Mesendoderm (in vitro differentiated cells): Measurements from ENCODE around the gene RILPL2.
"Not testable (repeated sequence)": the region's sequence is repeated elsewhere in the genome, so short reads cannot be mapped to it uniquely, and the experiment has no call there.

Experiments used
- DNase-seq: peaks from one replicate; pipeline ENCODE4 v3.0.0; 2013
- H2AK5ac ChIP-seq: 2 replicates; pipeline ENCODE4 v1.6.1; 2013; ENCODE audit warnings: low read length, inconsistent platforms
- H2BK120ac ChIP-seq: 2 replicates; pipeline ENCODE4 v1.6.1; 2013; ENCODE audit warnings: low read depth, mild to moderate bottlenecking, low read length, moderate library complexity, mixed read lengths
- H2BK15ac ChIP-seq: replicated peaks from 2 replicates; pipeline ENCODE4 v1.6.1; 2013; ENCODE audit warnings: low read depth, mild to moderate bottlenecking, moderate library complexity
- H2BK5ac ChIP-seq: 2 replicates; pipeline ENCODE4 v1.6.1; 2013; ENCODE audit warnings: low read length, inconsistent platforms
- H3K18ac ChIP-seq: 2 replicates; pipeline ENCODE4 v1.6.1; 2013; ENCODE audit warnings: mild to moderate bottlenecking, low read length, mixed read lengths
- H3K23ac ChIP-seq: one replicate; pipeline ENCODE4 v1.6.1; 2013; ENCODE audit warnings: low read length
- H3K27ac ChIP-seq: 2 replicates; pipeline ENCODE4 v1.5.1; 2013; ENCODE audit warnings: low read depth, mild to moderate bottlenecking, inconsistent platforms, low read length, moderate library complexity
- H3K27me3 ChIP-seq: 2 replicates; pipeline ENCODE4 v1.6.1; 2013; ENCODE audit warnings: low read length, control low read depth, mild to moderate bottlenecking, inconsistent platforms; ENCODE audit not compliant: insufficient read depth, poor library complexity
- H3K36me3 ChIP-seq: 2 replicates; pipeline ENCODE4 v1.6.1; 2013; ENCODE audit warnings: low read length, inconsistent platforms; ENCODE audit not compliant: control insufficient read depth, insufficient read depth
- H3K4ac ChIP-seq: one replicate; pipeline ENCODE4 v1.6.1; 2013; ENCODE audit warnings: low read depth, mild to moderate bottlenecking, low read length, moderate library complexity
- H3K4me1 ChIP-seq: 2 replicates; pipeline ENCODE4 v1.6.1; 2013; ENCODE audit warnings: low read depth, low read length, inconsistent platforms; ENCODE audit not compliant: control insufficient read depth
- H3K4me2 ChIP-seq: 2 replicates; pipeline ENCODE4 v1.6.1; 2013; ENCODE audit warnings: low read length
- H3K4me3 ChIP-seq: 2 replicates; pipeline ENCODE4 v1.5.1; 2013; ENCODE audit warnings: mild to moderate bottlenecking, low read length
- H3K56ac ChIP-seq: one replicate; pipeline ENCODE4 v1.6.1; 2013; ENCODE audit warnings: low read length
- H3K79me1 ChIP-seq: 2 replicates; pipeline ENCODE4 v1.6.1; 2013; ENCODE audit warnings: low read length, inconsistent platforms
- H3K79me2 ChIP-seq: 2 replicates; pipeline ENCODE4 v1.6.1; 2013; ENCODE audit warnings: mild to moderate bottlenecking, low read length; ENCODE audit not compliant: control insufficient read depth, insufficient read depth
- H3K9ac ChIP-seq: 2 replicates; pipeline ENCODE4 v1.6.1; 2013; ENCODE audit warnings: low read length, inconsistent platforms
- H4K5ac ChIP-seq: one replicate; pipeline ENCODE4 v1.6.1; 2013; ENCODE audit warnings: low read length
- H4K8ac ChIP-seq: one replicate; pipeline ENCODE4 v1.6.1; 2013; ENCODE audit warnings: low read depth, mild to moderate bottlenecking, control low read depth, low read length, moderate library complexity
- WGBS: extraction: QIAGEN DNeasy Blood & Tissue Kit; methylation state at CpG from one replicate; pipeline ENCODE4 v1.1.7; 2013; ENCODE audit warnings: low lambda C conversion rate, missing lambda C conversion rate; ENCODE audit not compliant: insufficient coverage; ENCODE audit errors: extremely low coverage; 5-methylcytosine and 5-hydroxymethylcytosine counted together

Gene RILPL2

GRCh38 chr12:123435636-123436016 lies 858 bp downstream of the RILPL2 start:
- no peak overlapping the region for H3K4me3 ChIP-seq
- no peak overlapping the region for H4K5ac ChIP-seq
- no peak overlapping the region for H2BK15ac ChIP-seq
- no peak overlapping the region for H2BK120ac ChIP-seq
- no peak for DNase-seq
- H3K4ac ChIP-seq: no peak overlapping the region
- peak overlapping the region; percentile 71 for H3K9ac ChIP-seq
- H3K56ac ChIP-seq: peak overlapping the region; percentile 89
- H3K4me2 ChIP-seq: peak overlapping the region; percentile 99
- no peak overlapping the region for H3K18ac ChIP-seq
- H3K79me1 ChIP-seq: no peaks in the 10 kb centered on the region
- H3K23ac ChIP-seq: no peak overlapping the region
- WGBS: no CpG with 5 or more reads among the region's 5 CpGs
- H3K4me1 ChIP-seq: no peaks in the 10 kb centered on the region
- H4K8ac ChIP-seq: no peak overlapping the region
- no peaks in the 10 kb centered on the region for H3K36me3 ChIP-seq
- H3K27me3 ChIP-seq: no peaks in the 10 kb centered on the region
- no peak overlapping the region for H3K27ac ChIP-seq
- no peaks in the 10 kb centered on the region for H3K79me2 ChIP-seq
- no peak overlapping the region for H2BK5ac ChIP-seq
- no peak overlapping the region for H2AK5ac ChIP-seq

- Histone ChIP-seq H3K27me3 (no peaks in the 10 kb centered on the region), H4K5ac (no peak overlapping the region), H3K27ac (no peak overlapping the region), H3K18ac (no peak overlapping the region), H3K23ac (no peak overlapping the region), H3K79me1 (no peaks in the 10 kb centered on the region), H3K4me1 (no peaks in the 10 kb centered on the region), H3K4ac (no peak overlapping the region), H3K56ac (no peak overlapping the region), H3K9ac (no peak overlapping the region), H2AK5ac (no peak overlapping the region), H3K36me3 (no peaks in the 10 kb centered on the region), H3K79me2 (no peaks in the 10 kb centered on the region), H2BK120ac (no peak overlapping the region), H3K4me2 (no peak overlapping the region), H4K8ac (no peak overlapping the region), H2BK15ac (no peak overlapping the region), H2BK5ac (no peak overlapping the region), H3K4me3 (no peak overlapping the region)
- no peak for DNase-seq
- WGBS: no CpG with 5 or more reads among the region's 6 CpGs
Measured at GRCh38 chr12:123433615-123434014, 2.9 kb downstream of the RILPL2 start.

- H3K27ac ChIP-seq, H3K4me1 ChIP-seq, DNase-seq, H3K4me2 ChIP-seq, H3K18ac ChIP-seq, H3K79me2 ChIP-seq, H2BK5ac ChIP-seq, H3K79me1 ChIP-seq, H4K8ac ChIP-seq, H3K9ac ChIP-seq, H2AK5ac ChIP-seq, H3K27me3 ChIP-seq, H3K23ac ChIP-seq, H2BK15ac ChIP-seq, H3K4ac ChIP-seq, H2BK120ac ChIP-seq, H3K36me3 ChIP-seq, H4K5ac ChIP-seq, H3K56ac ChIP-seq, H3K4me3 ChIP-seq: not testable (repeated sequence)
- WGBS: no CpG with 5 or more reads among the region's 15 CpGs
Measured at GRCh38 chr12:123431951-123432817, 4.3 kb downstream of the RILPL2 start.

GRCh38 chr12:123429101-123429500 lies 7.4 kb downstream of the RILPL2 start:
- not testable (repeated sequence) for H3K4me2 ChIP-seq, H3K4ac ChIP-seq
- no CpG with 5 or more reads among the region's 8 CpGs for WGBS

GRCh38 chr12:123428591-123428990 lies 7.9 kb downstream of the RILPL2 start:
- H3K56ac ChIP-seq: no peak overlapping the region
- no peak overlapping the region for H3K9ac ChIP-seq
- H4K8ac ChIP-seq: no peak overlapping the region
- no peak overlapping the region for H3K4ac ChIP-seq
- H3K27ac ChIP-seq: no peak overlapping the region
- no peak overlapping the region for H3K4me2 ChIP-seq
- H3K79me1 ChIP-seq: no peaks in the 10 kb centered on the region
- H3K4me3 ChIP-seq: no peak overlapping the region
- WGBS: no CpG with 5 or more reads among the region's 6 CpGs
- H3K23ac ChIP-seq: no peak overlapping the region
- H3K27me3 ChIP-seq: no peaks in the 10 kb centered on the region
- H2BK15ac ChIP-seq: no peak overlapping the region
- H3K18ac ChIP-seq: no peak overlapping the region
- H2BK5ac ChIP-seq: no peak overlapping the region
- no peak for DNase-seq
- no peak overlapping the region for H2BK120ac ChIP-seq
- H3K36me3 ChIP-seq: no peaks in the 10 kb centered on the region
- no peaks in the 10 kb centered on the region for H3K79me2 ChIP-seq
- no peak overlapping the region for H4K5ac ChIP-seq
- no peak overlapping the region for H2AK5ac ChIP-seq
- H3K4me1 ChIP-seq: no peaks in the 10 kb centered on the region

More at GRCh38 chr12:123429101-123429500, 7.4 kb downstream of the RILPL2 start:
- H3K9ac ChIP-seq, H3K4me1 ChIP-seq, DNase-seq, H3K18ac ChIP-seq, H2BK120ac ChIP-seq, H3K79me2 ChIP-seq, H3K56ac ChIP-seq, H3K36me3 ChIP-seq, H2BK5ac ChIP-seq, H3K27ac ChIP-seq, H3K4me3 ChIP-seq, H2BK15ac ChIP-seq, H3K23ac ChIP-seq, H3K27me3 ChIP-seq, H4K8ac ChIP-seq, H3K79me1 ChIP-seq, H2AK5ac ChIP-seq, H4K5ac ChIP-seq: not testable (repeated sequence)
